GM18861 (cell line): ENCODE data around the gene GPR84.
"Not testable (repeated sequence)": the region's sequence is repeated elsewhere in the genome, so short reads cannot be mapped to it uniquely, and the experiment has no call there.

Source experiments
- ATAC-seq: cut with Tn5 transposase; IDR thresholded peaks from one replicate; pipeline ENCODE4 v1.9.1; 2021; ENCODE audit not compliant: unreplicated experiment

GPR84 gene

DNA sequence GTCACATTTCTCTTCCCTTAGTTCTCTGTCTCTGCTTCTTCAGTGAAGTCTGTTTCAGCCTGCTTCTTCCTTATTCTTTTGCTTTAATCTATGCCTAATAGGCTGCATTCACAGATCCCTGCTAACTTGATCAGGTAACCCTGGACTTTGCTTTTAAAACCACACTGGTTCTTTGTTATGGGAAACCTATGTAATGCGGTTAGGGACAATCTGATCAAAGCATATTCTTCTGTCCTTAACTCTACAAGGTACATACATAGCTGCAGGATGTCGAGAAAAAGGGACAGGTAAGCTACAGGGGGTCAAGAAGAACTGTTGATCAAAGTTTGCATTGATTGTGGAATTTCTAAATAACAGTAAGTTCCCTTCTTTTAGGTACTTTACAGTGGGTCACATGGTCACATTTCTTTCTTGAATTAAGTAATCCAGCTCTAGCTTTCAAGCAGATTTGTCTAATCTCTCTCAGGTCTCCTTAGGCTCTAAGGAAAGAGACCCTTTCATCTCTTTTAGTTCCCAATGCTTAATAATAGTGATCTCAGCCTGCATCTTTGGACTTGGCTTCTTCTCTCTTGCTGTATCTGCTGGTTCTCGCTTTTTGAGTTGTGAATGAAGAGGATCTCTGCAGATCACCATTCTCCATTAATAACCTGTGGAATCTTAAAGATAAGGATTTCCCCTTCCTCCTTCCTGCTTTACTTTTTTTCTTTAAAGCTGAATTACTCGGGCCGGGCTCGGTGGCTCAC, 35.5 kb downstream of the GPR84 start:
- no peak for ATAC-seq

DNA sequence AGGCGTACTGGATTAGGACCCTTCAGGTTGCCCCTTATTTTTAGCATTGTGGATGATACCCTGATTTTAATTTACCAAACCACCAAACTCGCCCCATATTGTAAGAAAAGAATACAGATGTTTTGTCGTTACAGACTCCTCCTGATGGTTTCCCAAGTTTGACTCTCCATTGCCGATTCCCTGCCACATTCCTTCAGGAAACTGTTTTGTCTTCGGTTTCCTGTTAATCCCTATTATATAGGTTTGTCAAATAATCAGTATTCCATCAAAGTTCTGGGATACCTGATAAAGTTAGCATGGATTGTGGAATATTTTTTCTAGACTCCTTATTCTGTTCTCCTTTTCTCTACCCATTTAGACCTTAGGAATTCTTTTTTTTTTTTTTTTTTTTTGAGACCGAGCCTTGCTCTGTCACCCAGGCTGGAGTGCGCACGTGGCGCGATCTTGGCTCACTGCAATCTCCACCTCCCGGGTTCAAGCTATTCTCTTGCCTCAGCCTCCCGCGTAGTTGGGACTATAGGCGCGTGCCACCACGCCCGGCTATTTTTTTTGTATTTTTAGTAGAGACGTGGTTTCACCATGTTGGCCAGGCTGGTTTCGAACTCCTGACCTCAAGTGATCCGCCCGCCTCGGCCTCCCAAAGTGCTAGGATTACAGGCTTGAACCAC, 38.7 kb downstream of the GPR84 start:
- not testable (repeated sequence) for ATAC-seq

- ATAC-seq = peak; percentile 98
These were observed 39.5 kb downstream of the GPR84 start, which contains the start of gene COPZ1 for GRCh38 chr12:54324617-54325441. TSS of gene COPZ1 (plus strand) at chr12:54325131. CDS start at chr12:54325164, 33 bp downstream.

DNA sequence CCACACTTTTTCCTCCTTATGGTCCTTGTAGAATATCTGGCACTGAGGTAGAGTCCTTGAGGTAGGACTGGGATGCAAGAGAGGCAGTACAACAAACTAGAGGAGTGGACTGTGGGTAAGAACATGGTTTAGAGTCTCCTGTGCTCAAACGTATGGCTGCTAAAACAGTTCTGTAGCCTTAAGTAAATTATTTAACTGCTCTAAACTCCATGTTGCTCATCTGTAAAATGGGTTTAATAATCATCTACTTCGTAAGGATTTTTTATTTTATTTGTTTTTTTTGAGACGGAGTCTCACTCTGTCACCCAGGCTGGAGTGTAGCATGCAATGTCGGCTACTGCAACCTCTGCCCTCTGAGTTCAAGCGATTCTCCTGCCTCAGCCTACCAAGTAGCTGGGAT, 42.9 kb downstream of the GPR84 start:
- no peak for ATAC-seq
